ENCODE results near the gene KCNIP4.

KCNIP4 gene

GRCh38 chr4:20698820-20699219, 1249.8 kb downstream of the KCNIP4 start:
- DNase-seq (ENCODE audit: low read depth): no peak
- H3K4me3 ChIP-seq (ENCODE audit: control insufficient read depth, low read depth, low read length): no peak overlapping the region
- TF ChIP-seq CTCF (IDR thresholded peaks at IDR 0.05; ENCODE audit: control insufficient read depth, insufficient read depth, low read depth, low read length, missing control alignments): no peak

- no peak for DNase-seq (ENCODE audit: low read depth)
Observed at GRCh38 chr4:20698382-20698781, 1250.2 kb downstream of the KCNIP4 start.

GRCh38 chr4:20696815-20697214, 1251.8 kb downstream of the KCNIP4 start:
- DNase-seq (ENCODE audit: low read depth): no peak
- no peak for TF ChIP-seq CTCF (IDR thresholded peaks at IDR 0.05; ENCODE audit: control insufficient read depth, insufficient read depth, low read depth, low read length, missing control alignments)
- no peak overlapping the region for H3K4me3 ChIP-seq (ENCODE audit: control insufficient read depth, low read depth, low read length)

More at GRCh38 chr4:20698382-20698781, 1250.2 kb downstream of the KCNIP4 start:
- no peak overlapping the region for H3K4me3 ChIP-seq (ENCODE audit: control insufficient read depth, low read depth, low read length)
- no peak for TF ChIP-seq CTCF (IDR thresholded peaks at IDR 0.05; ENCODE audit: control insufficient read depth, insufficient read depth, low read depth, low read length, missing control alignments)

GRCh38 chr4:20687864-20688263, 1260.7 kb downstream of the KCNIP4 start:
- peak; percentile 80 for DNase-seq (ENCODE audit: low read depth)
- no peak overlapping the region for H3K4me3 ChIP-seq (ENCODE audit: control insufficient read depth, low read depth, low read length)
- TF ChIP-seq CTCF (IDR thresholded peaks at IDR 0.05; ENCODE audit: control insufficient read depth, insufficient read depth, low read depth, low read length, missing control alignments): no peak

- H3K4me3 ChIP-seq (ENCODE audit: control insufficient read depth, low read depth, low read length): no peak overlapping the region
- TF ChIP-seq CTCF (IDR thresholded peaks at IDR 0.05; ENCODE audit: control insufficient read depth, insufficient read depth, low read depth, low read length, missing control alignments): peak; percentile 48
- no peak for DNase-seq (ENCODE audit: low read depth)
Observed at GRCh38 chr4:20684852-20685763, 1263.5 kb downstream of the KCNIP4 start.

GRCh38 chr4:20683766-20684165, 1264.8 kb downstream of the KCNIP4 start:
- no peak for TF ChIP-seq CTCF (IDR thresholded peaks at IDR 0.05; ENCODE audit: control insufficient read depth, insufficient read depth, low read depth, low read length, missing control alignments)
- no peak for DNase-seq (ENCODE audit: low read depth)
- H3K4me3 ChIP-seq (ENCODE audit: control insufficient read depth, low read depth, low read length): no peak overlapping the region

Data from AG09309 (cell line).